ENCODE data around the gene LAMA1.

The LAMA1 gene

DNA sequence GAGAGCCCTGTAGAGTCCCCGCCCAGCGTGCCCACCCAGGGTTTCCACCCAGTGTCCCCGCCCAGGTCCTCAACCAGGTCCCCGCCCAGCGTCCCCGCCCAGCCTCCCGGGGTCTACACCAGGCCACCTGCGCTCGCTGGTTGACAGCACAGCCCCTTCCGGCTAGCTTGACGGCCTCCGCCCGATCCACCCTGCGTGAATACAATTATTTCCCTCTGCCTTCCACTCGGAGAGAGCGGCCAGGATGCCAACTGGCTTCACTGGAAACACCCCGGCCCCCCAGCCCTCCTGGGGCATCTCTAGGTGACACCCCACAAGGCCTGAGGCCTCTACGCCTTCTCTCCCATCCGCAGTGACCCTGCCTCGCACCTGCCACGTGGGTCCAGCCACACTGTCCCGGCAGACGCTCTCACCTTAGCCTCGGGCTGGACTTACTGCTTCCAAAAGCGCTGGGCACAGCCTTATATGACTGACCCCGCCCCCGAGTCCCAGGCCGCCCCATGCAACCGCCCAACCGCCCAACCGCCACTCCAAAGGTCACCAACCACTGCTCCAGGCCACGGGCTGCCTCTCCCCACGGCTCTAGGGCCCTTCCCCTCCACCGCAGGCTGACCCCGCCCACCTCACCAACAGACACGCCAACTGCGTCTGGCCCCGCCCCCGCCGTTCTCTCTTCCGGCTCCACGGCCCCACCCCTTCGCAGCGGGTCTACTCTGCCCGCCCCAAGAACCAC lies 188.1 kb downstream of the LAMA1 start:
- Histone ChIP-seq H4K91ac (ENCODE audit: low read depth, low read length) (no peak overlapping the region), H2AFZ (ENCODE audit: insufficient read depth, low read length, poor library complexity) (no peak overlapping the region), H3K4me3 (ENCODE audit: low read depth, low read length) (no peak overlapping the region), H3K27me3 (ENCODE audit: insufficient read depth, low read length) (no peaks in the 10 kb centered on the region), H3K9ac (ENCODE audit: low read length) (no peak overlapping the region), H4K12ac (ENCODE audit: low read depth, low read length) (no peak overlapping the region), H2BK12ac (ENCODE audit: low read length) (no peak overlapping the region), H3K23ac (ENCODE audit: low read length) (no peak overlapping the region), H3K4me2 (ENCODE audit: low read length) (no peak overlapping the region), H3K18ac (ENCODE audit: low read length) (no peak overlapping the region), H2AK5ac (ENCODE audit: low read length) (peak overlapping the region; percentile 38), H3K79me1 (ENCODE audit: low read length) (peaks cover 8% of the 10 kb centered on the region), H3K79me2 (ENCODE audit: control insufficient read depth, insufficient read depth, low read length, poor library complexity) (peaks cover 1% of the 10 kb centered on the region), H3K14ac (ENCODE audit: low read length) (no peak overlapping the region), H3K4ac (ENCODE audit: low read depth, low read length) (no peak overlapping the region), H4K8ac (ENCODE audit: low read depth, low read length) (no peak overlapping the region), H3K9me3 (ENCODE audit: insufficient read depth, low read depth, low read length) (peaks cover 1% of the 10 kb centered on the region), H3K4me1 (ENCODE audit: control insufficient read depth in 1 of 2, insufficient read depth in 2 of 2, low read length in 2 of 2) (peaks cover 8 to 21% of the 10 kb centered on the region in 2 experiments), H3K27ac (ENCODE audit: low read depth, low read length) (no peak overlapping the region), H2BK120ac (ENCODE audit: insufficient read depth, low read length, poor library complexity) (no peak overlapping the region), H2BK5ac (ENCODE audit: low read depth, low read length, poor library complexity) (no peak overlapping the region), H3K36me3 (ENCODE audit: control insufficient read depth in 1 of 2, insufficient read depth in 2 of 2, low read length in 2 of 2) (no peaks in the 10 kb centered on the region)
- DNase-seq, result peak; percentile 40 to 55
- WGBS (ENCODE audit: extremely low coverage, insufficient coverage, insufficient read length), result no CpG with 5 or more reads among the region's 45 CpGs

DNA sequence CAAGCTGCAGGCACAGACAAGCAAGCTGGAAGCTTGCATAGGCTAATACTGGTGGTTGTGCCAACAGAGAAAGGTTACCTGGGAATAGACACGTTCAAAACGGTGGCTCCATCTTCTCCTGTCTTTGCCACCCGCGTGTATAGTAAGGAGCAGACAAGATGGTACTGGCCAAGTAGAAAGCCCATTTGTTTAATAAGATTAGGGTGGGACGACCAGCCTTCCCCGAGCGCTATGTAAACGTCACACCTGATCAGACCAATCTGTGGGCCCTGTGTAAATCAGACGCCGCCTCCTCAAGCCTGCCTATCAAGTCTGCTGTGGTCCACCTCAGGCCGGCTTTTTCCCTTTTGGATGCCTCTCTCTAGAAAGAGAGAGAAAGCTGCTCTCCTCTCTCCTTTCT lies 189.2 kb downstream of the LAMA1 start:
- Histone ChIP-seq H3K18ac (ENCODE audit: low read length) (no peak overlapping the region), H2AK5ac (ENCODE audit: low read length) (no peak overlapping the region), H3K4ac (ENCODE audit: low read depth, low read length) (no peak overlapping the region), H3K4me3 (ENCODE audit: low read depth, low read length) (no peak overlapping the region), H4K8ac (ENCODE audit: low read depth, low read length) (no peak overlapping the region), H2BK5ac (ENCODE audit: low read depth, low read length, poor library complexity) (no peak overlapping the region), H3K79me1 (ENCODE audit: low read length) (peaks cover 11% of the 10 kb centered on the region), H3K23ac (ENCODE audit: low read length) (no peak overlapping the region), H3K4me1 (ENCODE audit: control insufficient read depth in 1 of 2, insufficient read depth in 2 of 2, low read length in 2 of 2) (peaks cover 10 to 25% of the 10 kb centered on the region in 2 experiments), H3K9me3 (ENCODE audit: insufficient read depth, low read depth, low read length) (peaks cover 1% of the 10 kb centered on the region), H2BK120ac (ENCODE audit: insufficient read depth, low read length, poor library complexity) (peak overlapping the region; percentile 27), H3K36me3 (ENCODE audit: control insufficient read depth in 1 of 2, insufficient read depth in 2 of 2, low read length in 2 of 2) (no peaks in the 10 kb centered on the region), H3K14ac (ENCODE audit: low read length) (no peak overlapping the region), H2AFZ (ENCODE audit: insufficient read depth, low read length, poor library complexity) (no peak overlapping the region), H3K27me3 (ENCODE audit: insufficient read depth, low read length) (no peaks in the 10 kb centered on the region), H4K91ac (ENCODE audit: low read depth, low read length) (no peak overlapping the region), H3K79me2 (ENCODE audit: control insufficient read depth, insufficient read depth, low read length, poor library complexity) (peaks cover 1% of the 10 kb centered on the region), H3K9ac (ENCODE audit: low read length) (no peak overlapping the region), H4K12ac (ENCODE audit: low read depth, low read length) (no peak overlapping the region), H2BK12ac (ENCODE audit: low read length) (no peak overlapping the region), H3K4me2 (ENCODE audit: low read length) (no peak overlapping the region), H3K27ac (ENCODE audit: low read depth, low read length) (no peak overlapping the region)
- no CpG with 5 or more reads among the region's 11 CpGs for WGBS (ENCODE audit: extremely low coverage, insufficient coverage, insufficient read length)
- no peak for DNase-seq

DNA sequence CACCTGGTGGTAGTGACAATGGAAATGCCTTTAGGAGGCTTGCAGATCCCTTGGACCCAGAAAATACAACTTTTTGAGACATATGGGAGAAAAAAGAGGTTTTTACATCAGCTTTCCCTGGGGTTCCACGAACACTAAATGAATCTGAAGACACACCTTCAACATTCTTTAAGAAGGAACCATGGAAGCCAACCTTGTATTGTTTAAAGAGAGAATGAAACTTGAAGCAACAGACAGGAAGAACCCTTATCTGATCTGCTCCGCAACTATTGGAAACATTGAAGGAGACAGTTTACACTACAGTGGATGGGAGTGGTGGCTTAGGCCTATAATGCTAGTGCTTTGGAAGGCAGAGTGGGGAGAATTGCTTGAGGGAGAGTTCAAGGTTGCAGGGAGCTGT lies 190.4 kb downstream of the LAMA1 start:
- Histone ChIP-seq H2AFZ (ENCODE audit: insufficient read depth, low read length, poor library complexity) (no peak overlapping the region), H3K23ac (ENCODE audit: low read length) (no peak overlapping the region), H3K18ac (ENCODE audit: low read length) (no peak overlapping the region), H3K4me1 (ENCODE audit: control insufficient read depth in 1 of 2, insufficient read depth in 2 of 2, low read length in 2 of 2) (peaks cover 10 to 25% of the 10 kb centered on the region in 2 experiments), H3K4me2 (ENCODE audit: low read length) (no peak overlapping the region), H4K12ac (ENCODE audit: low read depth, low read length) (no peak overlapping the region), H3K27me3 (ENCODE audit: insufficient read depth, low read length) (no peaks in the 10 kb centered on the region), H3K4me3 (ENCODE audit: low read depth, low read length) (no peak overlapping the region), H2BK12ac (ENCODE audit: low read length) (no peak overlapping the region), H3K36me3 (ENCODE audit: control insufficient read depth in 1 of 2, insufficient read depth in 2 of 2, low read length in 2 of 2) (no peaks in the 10 kb centered on the region), H3K4ac (ENCODE audit: low read depth, low read length) (no peak overlapping the region), H3K79me2 (ENCODE audit: control insufficient read depth, insufficient read depth, low read length, poor library complexity) (peaks cover 1% of the 10 kb centered on the region), H3K9me3 (ENCODE audit: insufficient read depth, low read depth, low read length) (peaks cover 1% of the 10 kb centered on the region), H4K8ac (ENCODE audit: low read depth, low read length) (no peak overlapping the region), H2BK120ac (ENCODE audit: insufficient read depth, low read length, poor library complexity) (no peak overlapping the region), H4K91ac (ENCODE audit: low read depth, low read length) (no peak overlapping the region), H3K9ac (ENCODE audit: low read length) (no peak overlapping the region), H3K79me1 (ENCODE audit: low read length) (peaks cover 10% of the 10 kb centered on the region), H3K14ac (ENCODE audit: low read length) (no peak overlapping the region), H2AK5ac (ENCODE audit: low read length) (no peak overlapping the region), H3K27ac (ENCODE audit: low read depth, low read length) (peak overlapping the region; percentile 66), H2BK5ac (ENCODE audit: low read depth, low read length, poor library complexity) (peak overlapping the region; percentile 21)
- no CpG with 5 or more reads among the region's 2 CpGs for WGBS (ENCODE audit: extremely low coverage, insufficient coverage, insufficient read length)
- no peak for DNase-seq

DNA sequence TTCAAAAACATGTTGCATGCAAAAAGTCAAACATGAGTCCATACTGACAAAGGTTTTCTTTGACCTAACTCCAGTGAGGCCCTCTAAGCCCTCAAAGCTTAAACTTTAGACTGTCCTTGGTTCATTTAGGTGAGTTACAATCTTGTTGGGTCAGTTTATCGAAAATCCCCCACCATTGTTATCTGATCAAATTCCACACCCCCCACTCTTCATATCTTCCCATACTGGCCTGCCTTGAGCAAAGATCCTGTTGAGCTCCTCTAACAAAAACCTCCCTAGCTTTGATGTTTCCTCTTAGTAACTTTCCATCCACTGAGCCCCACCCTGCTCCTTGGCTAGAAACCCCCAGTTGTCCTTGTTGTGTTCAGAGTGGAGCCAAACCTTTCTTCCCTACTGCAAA lies 194.4 kb downstream of the LAMA1 start:
- H4K12ac ChIP-seq (ENCODE audit: low read depth, low read length), result no peak overlapping the region

More for the DNA sequence above, 194.4 kb downstream of the LAMA1 start:
- no peaks in the 10 kb centered on the region for H3K27me3 ChIP-seq (ENCODE audit: insufficient read depth, low read length)
- peak overlapping the region; percentile 42 for H2BK12ac ChIP-seq (ENCODE audit: low read length)
- peaks cover 13% of the 10 kb centered on the region for H3K79me1 ChIP-seq (ENCODE audit: low read length)
- no peak overlapping the region for H3K14ac ChIP-seq (ENCODE audit: low read length)
- no peak overlapping the region for H3K4me2 ChIP-seq (ENCODE audit: low read length)
- no peaks in the 10 kb centered on the region for H3K9me3 ChIP-seq (ENCODE audit: insufficient read depth, low read depth, low read length)
- no peak overlapping the region for H3K4me3 ChIP-seq (ENCODE audit: low read depth, low read length)
- no peak overlapping the region for H2BK5ac ChIP-seq (ENCODE audit: low read depth, low read length, poor library complexity)
- H3K27ac ChIP-seq (ENCODE audit: low read depth, low read length), result no peak overlapping the region
- H2AFZ ChIP-seq (ENCODE audit: insufficient read depth, low read length, poor library complexity), result no peak overlapping the region
- H3K36me3 ChIP-seq (ENCODE audit: control insufficient read depth in 1 of 2, insufficient read depth in 2 of 2, low read length in 2 of 2), result no peaks in the 10 kb centered on the region
- peaks cover 7 to 22% of the 10 kb centered on the region in 2 experiments for H3K4me1 ChIP-seq (ENCODE audit: control insufficient read depth in 1 of 2, insufficient read depth in 2 of 2, low read length in 2 of 2)
- peaks cover 1% of the 10 kb centered on the region for H3K79me2 ChIP-seq (ENCODE audit: control insufficient read depth, insufficient read depth, low read length, poor library complexity)
- H4K8ac ChIP-seq (ENCODE audit: low read depth, low read length), result no peak overlapping the region
- H2BK120ac ChIP-seq (ENCODE audit: insufficient read depth, low read length, poor library complexity), result no peak overlapping the region
- H4K91ac ChIP-seq (ENCODE audit: low read depth, low read length), result peak overlapping the region; percentile 57
- H3K23ac ChIP-seq (ENCODE audit: low read length), result no peak overlapping the region
- DNase-seq, result no peak
- no peak overlapping the region for H3K9ac ChIP-seq (ENCODE audit: low read length)
- WGBS (ENCODE audit: extremely low coverage, insufficient coverage, insufficient read length), result no CpG with 5 or more reads among the region's 1 CpG
- H2AK5ac ChIP-seq (ENCODE audit: low read length), result no peak overlapping the region
- H3K18ac ChIP-seq (ENCODE audit: low read length), result no peak overlapping the region
- no peak overlapping the region for H3K4ac ChIP-seq (ENCODE audit: low read depth, low read length)

Data from trophoblast cell (in vitro differentiated cells and primary cell).